Keratinocyte (primary cell): ENCODE measurements around the gene SERPINA10. TPM values are rescaled to one million over a fixed set of nuclear protein-coding genes. Genes with fewer than 3 reads are reported as not detected.

Experiments
- DNase-seq: peaks from one replicate; pipeline ENCODE4 v3.0.0-alpha.2; 2011; ENCODE audit warnings: low read depth, missing footprints, low spot score
- FAIRE-seq: peaks from 2 replicates; lab custom pipeline; 2011; peaks lifted over from hg19 to GRCh38; lab: Jason Lieb, UNC
- H2AFZ ChIP-seq: 2 replicates; pipeline ENCODE4 v1.6.0; 2012; ENCODE audit warnings: low read length, control low read depth, inconsistent platforms; ENCODE audit not compliant: control insufficient read depth
- H3K27ac ChIP-seq: 2 replicates; pipeline ENCODE4 v1.5.1; 2011; ENCODE audit warnings: low read length; ENCODE audit not compliant: control insufficient read depth, insufficient read depth
- H3K27me3 ChIP-seq: 3 replicates; pipeline ENCODE4 v1.6.0; 2011; ENCODE audit warnings: low read length; ENCODE audit not compliant: control insufficient read depth, insufficient read depth; ENCODE audit errors: extremely low read depth
- H3K36me3 ChIP-seq, 2 experiments: 2 replicates in 1 of 2; 3 replicates in 1 of 2; pipeline ENCODE4 v1.5.1; 2011; ENCODE audit warnings: low read length in 2 of 2, mild to moderate bottlenecking in 1 of 2; ENCODE audit not compliant: control insufficient read depth in 2 of 2, insufficient read depth in 2 of 2; ENCODE audit errors: extremely low read depth in 1 of 2
- H3K4me1 ChIP-seq: 3 replicates; pipeline ENCODE4 v1.5.1; 2011; ENCODE audit warnings: low read length; ENCODE audit not compliant: control insufficient read depth, insufficient read depth; ENCODE audit errors: extremely low read depth
- H3K4me2 ChIP-seq: 3 replicates; pipeline ENCODE4 v1.6.0; 2011; ENCODE audit warnings: low read depth, low read length; ENCODE audit not compliant: control insufficient read depth, insufficient read depth; ENCODE audit errors: extremely low read depth
- H3K4me3 ChIP-seq, 3 experiments: fragments of 200-600 bp in 1 of 3; sonication (generic) in 1 of 3; 2 replicates in 2 of 3; 3 replicates in 1 of 3; pipeline ENCODE4 v1.5.1; 2011 to 2016; ENCODE audit warnings: low read length in 3 of 3, mild to moderate bottlenecking in 3 of 3, control low read depth in 2 of 3, inconsistent platforms in 1 of 3, low read depth in 1 of 3, mixed read lengths in 1 of 3, mixed run types in 1 of 3, moderate library complexity in 1 of 3; ENCODE audit not compliant: control insufficient read depth in 2 of 3, insufficient read depth in 2 of 3; ENCODE audit errors: extremely low read depth in 1 of 3
- H3K79me2 ChIP-seq: 2 replicates; pipeline ENCODE4 v1.6.0; 2012; ENCODE audit warnings: low read length; ENCODE audit not compliant: control insufficient read depth, insufficient read depth
- H3K9ac ChIP-seq: 3 replicates; pipeline ENCODE4 v1.6.0; 2011; ENCODE audit warnings: low read length; ENCODE audit not compliant: control insufficient read depth, insufficient read depth; ENCODE audit errors: extremely low read depth
- H3K9me1 ChIP-seq: 3 replicates; pipeline ENCODE4 v1.6.0; 2011; ENCODE audit warnings: low read length; ENCODE audit not compliant: control insufficient read depth, insufficient read depth; ENCODE audit errors: extremely low read depth
- H3K9me3 ChIP-seq: 2 replicates; pipeline ENCODE4 v1.5.1; 2012; ENCODE audit warnings: low read depth, low read length; ENCODE audit not compliant: control insufficient read depth
- H4K20me1 ChIP-seq: 3 replicates; pipeline ENCODE4 v1.6.0; 2011; ENCODE audit warnings: low read length; ENCODE audit not compliant: control insufficient read depth, insufficient read depth; ENCODE audit errors: extremely low read depth
- CTCF ChIP-seq, 3 experiments: IDR thresholded peaks in 1 of 3; conservative IDR thresholded peaks in 1 of 3; optimal IDR thresholded peaks in 1 of 3; 2 replicates in 2 of 3; 3 replicates in 1 of 3; pipeline versions ENCODE3 to v1.5.1; 2011; ENCODE audit warnings: low read length in 3 of 3, mild to moderate bottlenecking in 3 of 3, moderate library complexity in 2 of 3, control low read depth in 1 of 3, inconsistent platforms in 1 of 3; ENCODE audit not compliant: insufficient read depth in 2 of 3; ENCODE audit errors: extremely low read depth in 1 of 3
- EZH2 ChIP-seq: IDR thresholded peaks from one replicate; pipeline ENCODE4 v1.6.1; 2012; ENCODE audit warnings: inconsistent platforms, mild to moderate bottlenecking, low read length, moderate library complexity
- dilution Hi-C: fragments of 300-500 bp; cut with MboI; formaldehyde crosslinking; loops from one replicate; pipeline ENCODE4 v1.7.0; 2020; ENCODE audit warnings: low sequenced_read_pairs; ENCODE audit not compliant: extremely low pct_ligation_motif_present
- polyA plus RNA-seq, 5 experiments: library from polyadenylated mRNA; depleted of rRNA in 3 of 5; stranded (reverse) in 3 of 5; stranded (forward) in 1 of 5; unstranded in 1 of 5; fragments of >200 nt; gene quantifications; 1 replicate in 1 of 5; 2 replicates in 3 of 5; 3 replicates in 1 of 5; pipeline versions ENCODE4 v1.2.1 to v1.2.3, GENCODE V29; 2011 to 2012; ENCODE audit warnings: missing spikeins in 2 of 5, low read depth in 1 of 5, low replicate concordance in 1 of 5

SERPINA10 gene
- polyA plus RNA-seq, 1 donor (not counting 4 experiments of a cell fraction or from before 2014, with no cell fraction given) = not detected

GRCh38 chr14:94292526-94292871 lies 569 bp downstream of the SERPINA10 start:
- Histone ChIP-seq H3K4me3 (no peak overlapping the region), H3K9me3 (no peaks in the 10 kb centered on the region), H4K20me1 (no peaks in the 10 kb centered on the region), H3K36me3 (no peaks in the 10 kb centered on the region), H3K4me1 (no peaks in the 10 kb centered on the region), H3K27me3 (no peaks in the 10 kb centered on the region), H3K9me1 (no peaks in the 10 kb centered on the region), H3K4me2 (no peak overlapping the region), H3K9ac (no peak overlapping the region), H3K27ac (no peak overlapping the region), H2AFZ (no peak overlapping the region), H3K79me2 (no peaks in the 10 kb centered on the region)
- no peak for TF ChIP-seq EZH2
- no peak for TF ChIP-seq CTCF (optimal IDR thresholded peaks at IDR 0.05 in 1 of 3, IDR thresholded peaks at IDR 0.05 in 1 of 3, conservative IDR thresholded peaks at IDR 0.05 in 1 of 3; ENCODE audit: extremely low read depth in 1 of 3, insufficient read depth in 2 of 3, low read length in 3 of 3)
- dilution Hi-C loops = no loop called here
- FAIRE-seq (no peak), DNase-seq (no peak)

DNA sequence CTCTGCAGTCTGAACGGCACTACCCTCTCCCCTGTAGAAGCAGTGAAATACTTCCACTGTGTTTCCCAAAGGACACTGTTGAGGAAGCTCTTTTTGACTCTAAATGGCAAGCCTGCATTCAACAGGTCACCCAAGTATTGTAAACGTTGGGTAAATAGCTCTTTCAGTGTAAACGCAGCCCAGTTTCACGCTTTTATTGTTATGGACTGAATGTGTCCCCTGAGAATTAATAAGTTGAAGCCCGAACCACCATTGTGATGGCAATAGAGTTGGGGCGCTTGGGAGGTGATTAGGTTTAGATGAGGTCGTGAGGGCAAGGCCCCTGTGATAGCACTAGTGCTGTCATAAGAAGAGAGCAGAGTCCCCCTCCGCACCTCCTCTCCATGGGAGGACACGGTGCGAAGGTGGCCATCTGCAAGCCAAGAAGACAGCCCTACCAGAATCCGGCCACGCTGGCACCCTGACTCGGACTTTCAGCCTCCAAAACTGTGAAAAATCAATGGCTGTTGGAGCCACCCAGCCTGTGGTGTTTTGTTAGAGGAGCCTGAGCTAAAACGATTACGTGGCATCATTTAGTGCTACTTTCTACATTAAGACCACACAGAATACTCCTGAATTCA lies 1.1 kb downstream of the SERPINA10 start:
- DNase-seq (no peak), FAIRE-seq (no peak)
- no peak overlapping the region for H3K9ac ChIP-seq
- dilution Hi-C loops = no loop called here
- no peak overlapping the region for H2AFZ ChIP-seq
- H3K9me3 ChIP-seq = no peaks in the 10 kb centered on the region
- H3K27me3 ChIP-seq = no peaks in the 10 kb centered on the region
- no peak for TF ChIP-seq EZH2
- TF ChIP-seq CTCF (optimal IDR thresholded peaks at IDR 0.05 in 1 of 3, IDR thresholded peaks at IDR 0.05 in 1 of 3, conservative IDR thresholded peaks at IDR 0.05 in 1 of 3; ENCODE audit: extremely low read depth in 1 of 3, insufficient read depth in 2 of 3, low read length in 3 of 3) = no peak
- H3K4me1 ChIP-seq = no peaks in the 10 kb centered on the region
- no peaks in the 10 kb centered on the region for H3K9me1 ChIP-seq
- no peak overlapping the region for H3K27ac ChIP-seq
- no peak overlapping the region for H3K4me2 ChIP-seq
- no peak overlapping the region for H3K4me3 ChIP-seq
- H4K20me1 ChIP-seq = no peaks in the 10 kb centered on the region
- no peaks in the 10 kb centered on the region for H3K79me2 ChIP-seq
- no peaks in the 10 kb centered on the region for H3K36me3 ChIP-seq
